ENCODE measurements around the gene TBCC.

GRCh38 chr6:42727087-42727611 is 18.8 kb downstream of the TBCC start:
- TF ChIP-seq, protein P1, sequence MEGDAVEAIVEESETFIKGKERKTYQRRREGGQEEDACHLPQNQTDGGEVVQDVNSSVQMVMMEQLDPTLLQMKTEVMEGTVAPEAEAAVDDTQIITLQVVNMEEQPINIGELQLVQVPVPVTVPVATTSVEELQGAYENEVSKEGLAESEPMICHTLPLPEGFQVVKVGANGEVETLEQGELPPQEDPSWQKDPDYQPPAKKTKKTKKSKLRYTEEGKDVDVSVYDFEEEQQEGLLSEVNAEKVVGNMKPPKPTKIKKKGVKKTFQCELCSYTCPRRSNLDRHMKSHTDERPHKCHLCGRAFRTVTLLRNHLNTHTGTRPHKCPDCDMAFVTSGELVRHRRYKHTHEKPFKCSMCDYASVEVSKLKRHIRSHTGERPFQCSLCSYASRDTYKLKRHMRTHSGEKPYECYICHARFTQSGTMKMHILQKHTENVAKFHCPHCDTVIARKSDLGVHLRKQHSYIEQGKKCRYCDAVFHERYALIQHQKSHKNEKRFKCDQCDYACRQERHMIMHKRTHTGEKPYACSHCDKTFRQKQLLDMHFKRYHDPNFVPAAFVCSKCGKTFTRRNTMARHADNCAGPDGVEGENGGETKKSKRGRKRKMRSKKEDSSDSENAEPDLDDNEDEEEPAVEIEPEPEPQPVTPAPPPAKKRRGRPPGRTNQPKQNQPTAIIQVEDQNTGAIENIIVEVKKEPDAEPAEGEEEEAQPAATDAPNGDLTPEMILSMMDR (IDR thresholded peaks at IDR 0.05) = no peak
- TF ChIP-seq POLR2A (IDR thresholded peaks at IDR 0.05) = no peak

All from heart left ventricle (tissue), 13 donors.